ENCODE results near the gene ACTG1. TPM values are rescaled to one million over a fixed set of nuclear protein-coding genes. Genes with fewer than 3 reads are reported as not detected.

Gene ACTG1
- total and polyA plus RNA-seq, 2 of the 13 experiments (the other 11 are each of a cell fraction or from before 2014, with no cell fraction given) = 973 to 1,138 TPM

DNA sequence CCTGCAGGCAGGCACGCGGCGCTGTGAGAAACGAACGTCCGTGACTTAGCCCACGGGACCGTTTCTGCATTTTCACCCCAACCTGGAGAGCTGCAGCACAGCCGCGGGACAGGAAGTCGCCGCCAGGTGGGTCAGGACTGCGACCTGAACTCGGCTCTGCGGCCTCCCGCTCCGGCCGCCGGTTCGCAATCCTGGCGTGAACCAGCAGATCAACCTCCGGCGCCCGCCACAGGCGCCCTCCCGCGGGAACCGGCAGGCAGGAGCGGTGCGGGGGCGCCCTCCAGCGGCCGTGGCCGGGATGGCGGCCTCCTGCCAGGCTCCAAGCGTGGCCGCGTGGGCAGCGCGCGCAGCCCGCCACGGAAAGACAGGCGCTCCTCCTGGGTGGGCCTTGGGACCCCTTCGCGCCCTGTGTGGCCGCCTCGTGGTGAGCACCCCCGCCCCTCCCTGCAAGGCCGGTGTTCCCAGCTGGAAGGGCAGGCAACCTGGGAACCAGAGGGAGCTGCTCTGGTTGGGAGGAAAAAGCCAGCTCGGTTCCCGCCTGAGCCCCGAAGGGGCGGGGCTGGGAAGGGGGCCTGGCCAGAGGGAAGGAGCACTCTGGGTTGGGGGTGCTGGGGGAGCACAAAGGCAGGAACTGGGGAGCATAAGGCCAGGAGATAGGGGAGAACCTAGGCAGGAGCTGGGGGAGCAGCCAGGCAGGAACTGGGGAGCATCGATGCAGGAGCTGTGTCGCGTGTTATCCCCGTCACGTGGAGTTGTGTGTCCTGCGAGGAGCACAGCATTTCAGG lies 28.2 kb downstream of the ACTG1 start (continued):
- TF ChIP-seq KLF13 (CRISPR knock-in tag; IDR thresholded peaks at IDR 0.05) (peak; percentile 36; the same call in 1 of the 2 replicates), HNF4G (IDR thresholded peaks at IDR 0.05; ENCODE audit: borderline replicate concordance, low read depth, low read length) (peak; percentile 24; the same call in 1 of the 2 replicates), HNF4G (CRISPR knock-in tag; IDR thresholded peaks at IDR 0.05; ENCODE audit: borderline replicate concordance, low read depth) (no peak; the same call in 1 of the 2 replicates), ZNF788 (CRISPR knock-in tag; IDR thresholded peaks at IDR 0.05; ENCODE audit: borderline replicate concordance) (peak; percentile 31; the same call in 1 of the 2 replicates), ZNF501 (CRISPR knock-in tag; IDR thresholded peaks at IDR 0.05) (peak; percentile 71; the same call in 1 of the 2 replicates), WIZ (CRISPR knock-in tag; IDR thresholded peaks at IDR 0.05) (no peak; the same call in 1 of the 2 replicates), ZNF605 (CRISPR knock-in tag; IDR thresholded peaks at IDR 0.05) (0 out of 2 replicates have a peak, but pooled peaks have one; percentile 49), ZC3H13 (CRISPR knock-in tag; IDR thresholded peaks at IDR 0.05) (peak; percentile 50; the same call in 1 of the 2 replicates), POLR2A (IDR thresholded peaks at IDR 0.05; ENCODE audit: insufficient read depth in 1 of 2, low read depth in 2 of 2, low read length in 2 of 2) (no peak), ZNF230 (CRISPR knock-in tag; IDR thresholded peaks at IDR 0.05) (peak; percentile 67; the same call in 1 of the 2 replicates), HDAC2 (CRISPR knock-in tag; IDR thresholded peaks at IDR 0.05) (peak; percentile 41; the same call in 1 of the 2 replicates), SIN3B (IDR thresholded peaks at IDR 0.05; ENCODE audit: low read length) (0 out of 2 replicates have a peak, but pooled peaks have one; percentile 55), ZNF772 (CRISPR knock-in tag; IDR thresholded peaks at IDR 0.05) (peak; percentile 64; the same call in 1 of the 2 replicates), ZNF263 (CRISPR knock-in tag; IDR thresholded peaks at IDR 0.05) (peak; percentile 85), ZNF484 (CRISPR knock-in tag; IDR thresholded peaks at IDR 0.05; ENCODE audit: borderline replicate concordance, low read depth) (no peak)
- TF ChIP-seq, protein P1, sequence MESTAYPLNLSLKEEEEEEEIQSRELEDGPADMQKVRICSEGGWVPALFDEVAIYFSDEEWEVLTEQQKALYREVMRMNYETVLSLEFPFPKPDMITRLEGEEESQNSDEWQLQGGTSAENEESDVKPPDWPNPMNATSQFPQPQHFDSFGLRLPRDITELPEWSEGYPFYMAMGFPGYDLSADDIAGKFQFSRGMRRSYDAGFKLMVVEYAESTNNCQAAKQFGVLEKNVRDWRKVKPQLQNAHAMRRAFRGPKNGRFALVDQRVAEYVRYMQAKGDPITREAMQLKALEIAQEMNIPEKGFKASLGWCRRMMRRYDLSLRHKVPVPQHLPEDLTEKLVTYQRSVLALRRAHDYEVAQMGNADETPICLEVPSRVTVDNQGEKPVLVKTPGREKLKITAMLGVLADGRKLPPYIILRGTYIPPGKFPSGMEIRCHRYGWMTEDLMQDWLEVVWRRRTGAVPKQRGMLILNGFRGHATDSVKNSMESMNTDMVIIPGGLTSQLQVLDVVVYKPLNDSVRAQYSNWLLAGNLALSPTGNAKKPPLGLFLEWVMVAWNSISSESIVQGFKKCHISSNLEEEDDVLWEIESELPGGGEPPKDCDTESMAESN (CRISPR knock-in tag; conservative IDR thresholded peaks at IDR 0.05) = peak; percentile 95
- TF ChIP-seq, protein P2, sequence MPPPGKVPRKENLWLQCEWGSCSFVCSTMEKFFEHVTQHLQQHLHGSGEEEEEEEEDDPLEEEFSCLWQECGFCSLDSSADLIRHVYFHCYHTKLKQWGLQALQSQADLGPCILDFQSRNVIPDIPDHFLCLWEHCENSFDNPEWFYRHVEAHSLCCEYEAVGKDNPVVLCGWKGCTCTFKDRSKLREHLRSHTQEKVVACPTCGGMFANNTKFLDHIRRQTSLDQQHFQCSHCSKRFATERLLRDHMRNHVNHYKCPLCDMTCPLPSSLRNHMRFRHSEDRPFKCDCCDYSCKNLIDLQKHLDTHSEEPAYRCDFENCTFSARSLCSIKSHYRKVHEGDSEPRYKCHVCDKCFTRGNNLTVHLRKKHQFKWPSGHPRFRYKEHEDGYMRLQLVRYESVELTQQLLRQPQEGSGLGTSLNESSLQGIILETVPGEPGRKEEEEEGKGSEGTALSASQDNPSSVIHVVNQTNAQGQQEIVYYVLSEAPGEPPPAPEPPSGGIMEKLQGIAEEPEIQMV (CRISPR knock-in tag; IDR thresholded peaks at IDR 0.05; ENCODE audit: low read depth) = peak; percentile 73; the same call in 1 of the 2 replicates
- TF ChIP-seq, protein P3, sequence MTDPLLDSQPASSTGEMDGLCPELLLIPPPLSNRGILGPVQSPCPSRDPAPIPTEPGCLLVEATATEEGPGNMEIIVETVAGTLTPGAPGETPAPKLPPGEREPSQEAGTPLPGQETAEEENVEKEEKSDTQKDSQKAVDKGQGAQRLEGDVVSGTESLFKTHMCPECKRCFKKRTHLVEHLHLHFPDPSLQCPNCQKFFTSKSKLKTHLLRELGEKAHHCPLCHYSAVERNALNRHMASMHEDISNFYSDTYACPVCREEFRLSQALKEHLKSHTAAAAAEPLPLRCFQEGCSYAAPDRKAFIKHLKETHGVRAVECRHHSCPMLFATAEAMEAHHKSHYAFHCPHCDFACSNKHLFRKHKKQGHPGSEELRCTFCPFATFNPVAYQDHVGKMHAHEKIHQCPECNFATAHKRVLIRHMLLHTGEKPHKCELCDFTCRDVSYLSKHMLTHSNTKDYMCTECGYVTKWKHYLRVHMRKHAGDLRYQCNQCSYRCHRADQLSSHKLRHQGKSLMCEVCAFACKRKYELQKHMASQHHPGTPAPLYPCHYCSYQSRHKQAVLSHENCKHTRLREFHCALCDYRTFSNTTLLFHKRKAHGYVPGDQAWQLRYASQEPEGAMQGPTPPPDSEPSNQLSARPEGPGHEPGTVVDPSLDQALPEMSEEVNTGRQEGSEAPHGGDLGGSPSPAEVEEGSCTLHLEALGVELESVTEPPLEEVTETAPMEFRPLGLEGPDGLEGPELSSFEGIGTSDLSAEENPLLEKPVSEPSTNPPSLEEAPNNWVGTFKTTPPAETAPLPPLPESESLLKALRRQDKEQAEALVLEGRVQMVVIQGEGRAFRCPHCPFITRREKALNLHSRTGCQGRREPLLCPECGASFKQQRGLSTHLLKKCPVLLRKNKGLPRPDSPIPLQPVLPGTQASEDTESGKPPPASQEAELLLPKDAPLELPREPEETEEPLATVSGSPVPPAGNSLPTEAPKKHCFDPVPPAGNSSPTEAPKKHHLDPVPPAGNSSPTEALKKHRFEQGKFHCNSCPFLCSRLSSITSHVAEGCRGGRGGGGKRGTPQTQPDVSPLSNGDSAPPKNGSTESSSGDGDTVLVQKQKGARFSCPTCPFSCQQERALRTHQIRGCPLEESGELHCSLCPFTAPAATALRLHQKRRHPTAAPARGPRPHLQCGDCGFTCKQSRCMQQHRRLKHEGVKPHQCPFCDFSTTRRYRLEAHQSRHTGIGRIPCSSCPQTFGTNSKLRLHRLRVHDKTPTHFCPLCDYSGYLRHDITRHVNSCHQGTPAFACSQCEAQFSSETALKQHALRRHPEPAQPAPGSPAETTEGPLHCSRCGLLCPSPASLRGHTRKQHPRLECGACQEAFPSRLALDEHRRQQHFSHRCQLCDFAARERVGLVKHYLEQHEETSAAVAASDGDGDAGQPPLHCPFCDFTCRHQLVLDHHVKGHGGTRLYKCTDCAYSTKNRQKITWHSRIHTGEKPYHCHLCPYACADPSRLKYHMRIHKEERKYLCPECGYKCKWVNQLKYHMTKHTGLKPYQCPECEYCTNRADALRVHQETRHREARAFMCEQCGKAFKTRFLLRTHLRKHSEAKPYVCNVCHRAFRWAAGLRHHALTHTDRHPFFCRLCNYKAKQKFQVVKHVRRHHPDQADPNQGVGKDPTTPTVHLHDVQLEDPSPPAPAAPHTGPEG (CRISPR knock-in tag; IDR thresholded peaks at IDR 0.05) = peak; percentile 100
- TF ChIP-seq, protein P4, sequence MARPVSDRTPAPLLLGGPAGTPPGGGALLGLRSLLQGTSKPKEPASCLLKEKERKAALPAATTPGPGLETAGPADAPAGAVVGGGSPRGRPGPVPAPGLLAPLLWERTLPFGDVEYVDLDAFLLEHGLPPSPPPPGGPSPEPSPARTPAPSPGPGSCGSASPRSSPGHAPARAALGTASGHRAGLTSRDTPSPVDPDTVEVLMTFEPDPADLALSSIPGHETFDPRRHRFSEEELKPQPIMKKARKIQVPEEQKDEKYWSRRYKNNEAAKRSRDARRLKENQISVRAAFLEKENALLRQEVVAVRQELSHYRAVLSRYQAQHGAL (CRISPR knock-in tag; IDR thresholded peaks at IDR 0.05; ENCODE audit: not compliant biosample characterization) = no peak
